ENCODE data around the gene HELZ2.

DNA sequence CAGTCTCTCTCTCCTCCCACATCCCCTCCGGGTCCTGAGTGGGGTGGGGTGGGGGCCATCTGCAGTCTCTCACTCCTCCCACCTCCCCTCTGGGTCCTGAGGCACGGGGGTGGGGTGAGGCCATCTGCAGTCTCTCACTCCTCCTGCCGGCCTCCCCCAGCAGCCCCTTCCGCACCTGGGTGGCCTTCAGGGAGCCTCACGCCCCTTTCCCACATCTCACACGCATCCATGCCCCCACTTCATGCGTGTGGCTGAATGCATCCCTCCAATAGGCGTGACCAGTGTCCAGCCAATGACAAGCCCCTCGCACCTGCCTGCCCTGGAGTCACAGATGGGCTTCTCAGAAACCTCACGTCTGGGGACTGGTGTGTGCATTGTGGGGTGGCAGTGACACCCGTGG is 25.5 kb downstream of the HELZ2 start:
- no peak for TF ChIP-seq CTCF (IDR thresholded peaks at IDR 0.05; ENCODE audit: insufficient read depth, low read depth, low read length)
- TF ChIP-seq EZH2 (IDR thresholded peaks at IDR 0.05; ENCODE audit: insufficient read depth, low read length): no peak
